ENCODE data around the gene GZMM. TPM values are rescaled to one million over a fixed set of nuclear protein-coding genes. Genes with fewer than 3 reads are reported as not detected.

Gene GZMM
- total and polyA plus RNA-seq, 9 donors: 0.31 to 1.7 (median 0.52) TPM; not detected in 2

GRCh38 chr19:591099-591958, 47.5 kb downstream of the GZMM start:
- peak in 3 of 5 donors; percentile 57 to 72 (median 63) for DNase-seq
- H3K4me3 ChIP-seq: no peak overlapping the region
- intact Hi-C loops (cut with DNase I): no loop called here
- H3K27ac ChIP-seq: no peak overlapping the region
- H3K4me1 ChIP-seq (ENCODE audit: insufficient read depth): peaks cover 2% of the 10 kb centered on the region
- H3K9me3 ChIP-seq: no peaks in the 10 kb centered on the region
- peaks cover 10% of the 10 kb centered on the region for H3K27me3 ChIP-seq
- TF ChIP-seq CTCF (IDR thresholded peaks at IDR 0.05): no peak
- no peak for TF ChIP-seq POLR2A (IDR thresholded peaks at IDR 0.05)
- no peak for TF ChIP-seq EP300 (IDR thresholded peaks at IDR 0.05)
- no peaks in the 10 kb centered on the region for H3K36me3 ChIP-seq
- 18 to 28% (median 27%) methylated on average over 41 to 75 of the region's 75 CpGs for WGBS, 3 donors

- DNase-seq: no peak
- intact Hi-C loops (cut with DNase I): no loop called here
- no peak for TF ChIP-seq CTCF (IDR thresholded peaks at IDR 0.05)
- no peak for TF ChIP-seq POLR2A (IDR thresholded peaks at IDR 0.05)
- TF ChIP-seq EP300 (IDR thresholded peaks at IDR 0.05): no peak
- no peak overlapping the region for H3K4me3 ChIP-seq
- 66 to 76% (median 73%) methylated on average over 19 of the region's 19 CpGs for WGBS, 3 donors
- H3K27ac ChIP-seq: no peak overlapping the region
- H3K4me1 ChIP-seq (ENCODE audit: insufficient read depth): peaks cover 2% of the 10 kb centered on the region
- no peaks in the 10 kb centered on the region for H3K9me3 ChIP-seq
- no peaks in the 10 kb centered on the region for H3K36me3 ChIP-seq
- peaks cover 10% of the 10 kb centered on the region for H3K27me3 ChIP-seq
Measured at GRCh38 chr19:592101-592500, 48.2 kb downstream of the GZMM start.

GRCh38 chr19:593055-593454, 49.2 kb downstream of the GZMM start:
- no peak overlapping the region for H3K27ac ChIP-seq
- no peak for DNase-seq
- H3K27me3 ChIP-seq: peaks cover 8% of the 10 kb centered on the region
- H3K4me3 ChIP-seq: no peak overlapping the region
- TF ChIP-seq EP300 (IDR thresholded peaks at IDR 0.05) (no peak), CTCF (IDR thresholded peaks at IDR 0.05) (no peak), POLR2A (IDR thresholded peaks at IDR 0.05) (no peak)
- H3K9me3 ChIP-seq: no peaks in the 10 kb centered on the region
- 82 to 84% (median 83%) methylated on average over 18 of the region's 18 CpGs for WGBS, 3 donors
- H3K36me3 ChIP-seq: no peaks in the 10 kb centered on the region
- intact Hi-C loops (cut with DNase I): no loop called here
- peaks cover 2% of the 10 kb centered on the region for H3K4me1 ChIP-seq (ENCODE audit: insufficient read depth)

- Histone ChIP-seq H3K36me3 (no peaks in the 10 kb centered on the region), H3K4me3 (no peak overlapping the region), H3K27ac (no peak overlapping the region), H3K9me3 (no peaks in the 10 kb centered on the region), H3K4me1 (ENCODE audit: insufficient read depth) (peaks cover 2% of the 10 kb centered on the region), H3K27me3 (peaks cover 5% of the 10 kb centered on the region)
- intact Hi-C loops (cut with DNase I): no loop called here
- no peak for DNase-seq
- WGBS, 3 donors: 46 to 57% (median 48%) methylated on average over 9 of the region's 9 CpGs
- TF ChIP-seq POLR2A (IDR thresholded peaks at IDR 0.05) (no peak), CTCF (IDR thresholded peaks at IDR 0.05) (no peak), EP300 (IDR thresholded peaks at IDR 0.05) (no peak)
Measured at GRCh38 chr19:593505-593904, 49.7 kb downstream of the GZMM start.
